ENCODE data around the gene TMEM139. TPM values are rescaled to one million over a fixed set of nuclear protein-coding genes. Genes with fewer than 3 reads are reported as not detected.

The TMEM139 gene
- total RNA-seq (2013; cell fraction: nucleolus; rRNA removed) = not detected in 2 replicates
- total RNA-seq (2014; rRNA removed) = not detected in 2 replicates
- 0.31 TPM in 1 of 2 replicates, not detected in the other for total RNA-seq (2014; rRNA removed; fragmentation: Illumina TruSeq; extraction: Trizol)
- total RNA-seq (2021) = not detected in 2 replicates
- polyA plus RNA-seq (2011; ENCODE audit: low read depth) = 0.39 TPM
- not detected in 2 replicates for polyA plus RNA-seq (2011; rRNA removed)
- 0.12 TPM in 1 of 2 replicates, not detected in the other for polyA plus RNA-seq (2011; cell fraction: cytosol; rRNA removed)
- polyA plus RNA-seq (2011; cell fraction: nucleus; rRNA removed) = 0.06 TPM in 1 of 2 replicates, not detected in the other
- 0.08 and 0.45 TPM in 2 replicates for polyA plus RNA-seq (2012)
- not detected in 2 replicates for polyA plus RNA-seq (2014; fragmentation: Illumina TruSeq; extraction: Trizol)
- polyA plus RNA-seq (2014; fragmentation: Nextera tagmentation; extraction: Ambion mirVana) = not detected
- not detected in 2 replicates for polyA plus RNA-seq (2014; rRNA removed)
- polyA plus RNA-seq (2016; fragmentation: Nextera tagmentation; extraction: Ambion mirVana) = not detected
- not detected in 2 replicates for polyA minus RNA-seq (2011; rRNA and poly(A)+ RNA removed)
- polyA minus RNA-seq (2011; cell fraction: cytosol; rRNA and poly(A)+ RNA removed) = 2.3 and 3.1 TPM in 2 replicates
- polyA minus RNA-seq (2011; cell fraction: nucleus; rRNA and poly(A)+ RNA removed) = 0.24 TPM in 1 of 2 replicates, not detected in the other
- Bru-seq, nascent RNA = percentile 30 among the genes with signal in this experiment
- BruChase-seq, experiment 1, labeled RNA remaining after a 6-hour chase = percentile 37 among the genes with signal in this experiment
- percentile 40 among the genes with signal in this experiment for BruChase-seq, experiment 2, labeled RNA remaining after a 2-hour chase
- long read RNA-seq, experiment 1 = 0 reads
- long read RNA-seq, experiment 2 = 0 reads

GRCh38 chr7:143284591-143285469 is at the start of gene TMEM139:
Gene TMEM139 (plus strand): TSS chr7:143284958. CDS start chr7:143285958, 1,000 bp downstream.
- ChIA-PET CTCF (no interaction called here), RAD21 (ENCODE audit: unreplicated experiment) (no interaction called here), SMC1A (ENCODE audit: uncharacterized antibody, unreplicated experiment) (no interaction called here), POLR2A (no interaction called here)
- ATAC-seq (no peak), FAIRE-seq (no peak), DNase-seq (ENCODE audit: low read depth, low spot score) (no peak)
- in situ Hi-C loops (cut with MboI) = no loop called here
- Histone ChIP-seq H3K27ac (ENCODE audit: control insufficient read depth, insufficient read depth) (no peak within 1 kb of the TSS), H3K4me1 (ENCODE audit: control insufficient read depth, insufficient read depth, low read length) (peaks cover 7% of the 10 kb centered on the region), H3K4me2 (ENCODE audit: control insufficient read depth, insufficient read depth) (peak within 1 kb of the TSS; percentile 57; the same call in 1 of the 2 replicates), H3K9ac (ENCODE audit: control insufficient read depth, insufficient read depth, low read length) (no peak within 1 kb of the TSS), H3K27me3 (replicated peaks in 1 of 2; ENCODE audit: control insufficient read depth in 2 of 2, insufficient read depth in 2 of 2, low read length in 1 of 2) (no peaks in the 10 kb centered on the region), H4K20me1 (ENCODE audit: control insufficient read depth, insufficient read depth) (no peaks in the 10 kb centered on the region), H2AFZ (ENCODE audit: control insufficient read depth, low read depth, low read length) (peak within 1 kb of the TSS; percentile 68), H3K4me3 (no peak within 1 kb of the TSS), H3K9me3 (replicated peaks; ENCODE audit: control insufficient read depth, insufficient read depth, low read length) (no peaks in the 10 kb centered on the region; the same call in 2 of the 3 replicates), H3K36me3 (ENCODE audit: control insufficient read depth in 2 of 2, insufficient read depth in 2 of 2, low read length in 1 of 2) (no peaks in the 10 kb centered on the region), H3K79me2 (ENCODE audit: control insufficient read depth, insufficient read depth, low read length) (peaks cover 16% of the 10 kb centered on the region)
- whole genome bisulfite sequencing (ENCODE audit: insufficient coverage, insufficient replicate concordance, low lambda C conversion rate, missing lambda C conversion rate) = 84% methylated on average over 17 of the region's 19 CpGs
- intact Hi-C loops (cut with micrococcal nuclease; ENCODE audit: unreplicated experiment) = no loop called here
- no TSS peak for BruUV-seq (replicated peaks)
- no peak for TF ChIP-seq IKZF2 (IDR thresholded peaks at IDR 0.05)
- no peak for TF ChIP-seq CREM (IDR thresholded peaks at IDR 0.05; ENCODE audit: low read depth)
- TF ChIP-seq BACH1 (IDR thresholded peaks at IDR 0.05; ENCODE audit: borderline replicate concordance) = no peak
- TF ChIP-seq MEF2A (IDR thresholded peaks at IDR 0.05; ENCODE audit: insufficient read depth, low read depth, low read length) = no peak
- no peak for TF ChIP-seq ZNF274 (IDR thresholded peaks at IDR 0.05; ENCODE audit: insufficient read depth, insufficient read length)
- TF ChIP-seq TCF12 (IDR thresholded peaks at IDR 0.05; ENCODE audit: low read depth, low read length) = no peak
- TF ChIP-seq PKNOX1 (IDR thresholded peaks at IDR 0.05) = no peak
- TF ChIP-seq RBBP5 (conservative IDR thresholded peaks at IDR 0.05) = no peak
- TF ChIP-seq YBX1 (IDR thresholded peaks at IDR 0.05) = no peak
- no peak for TF ChIP-seq ATF7 (IDR thresholded peaks at IDR 0.05; ENCODE audit: low read depth)
- no peak for TF ChIP-seq ZBTB40 (IDR thresholded peaks at IDR 0.05; ENCODE audit: borderline replicate concordance)
- TF ChIP-seq ASH2L (IDR thresholded peaks at IDR 0.05; ENCODE audit: borderline replicate concordance, low read depth) = no peak
- no peak for TF ChIP-seq NR2F1 (conservative IDR thresholded peaks at IDR 0.05)
- TF ChIP-seq ELK1 (IDR thresholded peaks at IDR 0.05; ENCODE audit: low read depth, low read length) = no peak
- no peak for TF ChIP-seq ESRRA (IDR thresholded peaks at IDR 0.05; ENCODE audit: low read length)

Measured in GM12878 (cell line).